Neural cell (in vitro differentiated cells): ENCODE data around the gene FKBP1A.

Experiments
- CTCF ChIP-seq: fragments of 450-650 bp; IDR thresholded peaks from 2 replicates; pipeline ENCODE4 v1.5.1; 2014; ENCODE audit warnings: antibody characterized with exemption, mild to moderate bottlenecking, moderate library complexity; ENCODE audit not compliant: poor library complexity, severe bottlenecking
- EP300 ChIP-seq: fragments of 450-650 bp; conservative IDR thresholded peaks from 2 replicates; pipeline ENCODE4 v1.6.1; 2014; ENCODE audit warnings: antibody characterized with exemption, mild to moderate bottlenecking, moderate library complexity; ENCODE audit not compliant: poor library complexity, severe bottlenecking
- EZH2 ChIP-seq: fragments of 200-600, 300-800 bp; shearing (Covaris generic), sonication (generic); IDR thresholded peaks from 2 replicates; pipeline ENCODE4 v1.6.1; 2014; ENCODE audit warnings: antibody characterized with exemption, low read length, borderline replicate concordance, mild to moderate bottlenecking; ENCODE audit not compliant: insufficient read depth, poor library complexity, severe bottlenecking
- POLR2AphosphoS5 ChIP-seq: IDR thresholded peaks from 2 replicates; pipeline ENCODE4 v1.6.1; 2012
- TF ChIP-seq, protein P1 (sequence below): IDR thresholded peaks from 2 replicates; pipeline ENCODE4 v1.6.1; 2012; ENCODE audit warnings: borderline replicate concordance

GRCh38 chr20:1431158-1431557, 38.3 kb upstream of the FKBP1A start:
- TF ChIP-seq CTCF: no peak
- no peak for TF ChIP-seq POLR2AphosphoS5
- TF ChIP-seq EP300: no peak
- TF ChIP-seq EZH2: no peak
- TF ChIP-seq, protein P1, sequence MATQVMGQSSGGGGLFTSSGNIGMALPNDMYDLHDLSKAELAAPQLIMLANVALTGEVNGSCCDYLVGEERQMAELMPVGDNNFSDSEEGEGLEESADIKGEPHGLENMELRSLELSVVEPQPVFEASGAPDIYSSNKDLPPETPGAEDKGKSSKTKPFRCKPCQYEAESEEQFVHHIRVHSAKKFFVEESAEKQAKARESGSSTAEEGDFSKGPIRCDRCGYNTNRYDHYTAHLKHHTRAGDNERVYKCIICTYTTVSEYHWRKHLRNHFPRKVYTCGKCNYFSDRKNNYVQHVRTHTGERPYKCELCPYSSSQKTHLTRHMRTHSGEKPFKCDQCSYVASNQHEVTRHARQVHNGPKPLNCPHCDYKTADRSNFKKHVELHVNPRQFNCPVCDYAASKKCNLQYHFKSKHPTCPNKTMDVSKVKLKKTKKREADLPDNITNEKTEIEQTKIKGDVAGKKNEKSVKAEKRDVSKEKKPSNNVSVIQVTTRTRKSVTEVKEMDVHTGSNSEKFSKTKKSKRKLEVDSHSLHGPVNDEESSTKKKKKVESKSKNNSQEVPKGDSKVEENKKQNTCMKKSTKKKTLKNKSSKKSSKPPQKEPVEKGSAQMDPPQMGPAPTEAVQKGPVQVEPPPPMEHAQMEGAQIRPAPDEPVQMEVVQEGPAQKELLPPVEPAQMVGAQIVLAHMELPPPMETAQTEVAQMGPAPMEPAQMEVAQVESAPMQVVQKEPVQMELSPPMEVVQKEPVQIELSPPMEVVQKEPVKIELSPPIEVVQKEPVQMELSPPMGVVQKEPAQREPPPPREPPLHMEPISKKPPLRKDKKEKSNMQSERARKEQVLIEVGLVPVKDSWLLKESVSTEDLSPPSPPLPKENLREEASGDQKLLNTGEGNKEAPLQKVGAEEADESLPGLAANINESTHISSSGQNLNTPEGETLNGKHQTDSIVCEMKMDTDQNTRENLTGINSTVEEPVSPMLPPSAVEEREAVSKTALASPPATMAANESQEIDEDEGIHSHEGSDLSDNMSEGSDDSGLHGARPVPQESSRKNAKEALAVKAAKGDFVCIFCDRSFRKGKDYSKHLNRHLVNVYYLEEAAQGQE: no peak
